Right renal pelvis (tissue), 4 donors: ENCODE results near the gene PALD1. TPM values are rescaled to one million over a fixed set of nuclear protein-coding genes. Genes with fewer than 3 reads are reported as not detected.

ENCODE experiments used
- DNase-seq, 4 donors: peaks; one replicate each; pipeline ENCODE4 v3.0.0-alpha.2; 2013; ENCODE audit warnings: low read depth in 4 of 4, low spot score in 3 of 4, missing footprints in 1 of 4
- polyA plus RNA-seq, 4 donors: library from polyadenylated mRNA; unstranded; fragments of 120-200 nt; gene quantifications; one replicate each; pipeline ENCODE4 v1.2.1, GENCODE V29; 2013; ENCODE audit not compliant: insufficient read length in 4 of 4

The PALD1 gene
- polyA plus RNA-seq, 4 donors: 9.8 to 12.1 (median 11.3) TPM

DNA sequence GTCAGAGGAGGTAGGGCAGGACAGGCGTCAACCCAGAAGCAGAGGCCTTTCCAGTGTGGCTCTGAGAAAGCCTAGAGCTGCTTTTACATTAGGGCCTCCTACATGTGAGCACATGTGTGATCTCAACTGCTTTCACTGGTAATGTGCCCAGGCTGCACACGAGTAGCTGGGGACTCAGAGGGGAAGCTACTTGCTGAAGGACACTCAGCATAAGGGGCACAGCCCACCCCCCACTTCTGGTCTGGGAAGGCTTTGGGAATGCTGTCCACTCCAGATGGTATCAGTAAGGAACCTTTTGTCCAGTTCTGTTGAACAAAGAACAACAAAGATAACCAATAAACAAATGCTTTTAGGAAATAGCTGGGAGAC, 105.1 kb downstream of the PALD1 start:
- no peak for DNase-seq

DNA sequence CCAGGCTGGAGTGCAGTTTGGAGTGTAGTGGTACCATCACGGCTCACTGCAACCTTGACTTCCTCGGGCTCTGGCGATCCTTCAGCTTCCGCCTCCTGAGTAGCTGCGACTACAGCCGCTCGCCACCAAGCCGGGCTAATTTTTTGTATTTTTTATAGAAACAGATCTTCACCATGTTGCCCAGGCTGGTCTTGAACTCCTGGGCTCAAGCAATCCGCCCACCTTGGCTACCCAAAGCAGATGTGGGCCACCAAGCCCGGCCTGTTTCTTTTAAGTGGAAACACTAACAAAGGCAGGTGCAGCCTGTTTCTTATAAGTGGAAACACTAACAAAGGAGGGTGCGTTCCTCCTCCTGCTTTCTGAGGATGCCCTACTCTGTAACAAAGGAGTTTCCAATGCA, 105.8 kb downstream of the PALD1 start:
- DNase-seq: no peak

DNA sequence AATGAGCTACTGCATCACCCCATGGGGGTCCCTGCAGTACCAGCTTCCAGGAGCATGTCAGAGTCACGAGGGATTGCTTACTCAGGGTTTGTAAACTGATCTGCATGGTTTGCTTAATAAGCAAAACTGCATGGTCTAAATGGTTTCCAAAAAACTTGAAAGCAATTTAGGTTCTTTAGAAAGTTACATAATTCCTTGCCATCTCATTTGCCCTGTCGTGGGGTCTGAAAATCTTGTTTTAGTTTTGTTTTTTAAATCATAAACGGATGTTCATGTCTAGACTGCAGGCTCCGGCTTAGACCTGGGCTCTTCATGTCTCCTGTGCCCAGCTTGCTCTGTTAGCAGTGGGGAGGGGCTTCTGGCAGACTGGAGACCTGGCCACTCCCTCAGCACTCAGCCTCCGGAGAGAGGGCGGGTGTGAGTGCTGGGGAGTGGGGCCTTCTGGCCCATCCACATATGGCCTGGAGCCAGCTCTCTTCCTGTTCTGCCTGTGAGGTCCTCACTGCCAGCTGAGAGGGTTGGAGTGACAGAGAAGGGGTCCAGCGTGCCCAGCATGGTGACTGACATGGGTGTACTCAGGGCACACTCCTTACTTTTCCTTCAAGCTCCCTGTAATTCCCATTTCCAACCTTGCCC, 106.5 kb downstream of the PALD1 start:
- peak; percentile 41 to 64 (median 54) for DNase-seq

DNA sequence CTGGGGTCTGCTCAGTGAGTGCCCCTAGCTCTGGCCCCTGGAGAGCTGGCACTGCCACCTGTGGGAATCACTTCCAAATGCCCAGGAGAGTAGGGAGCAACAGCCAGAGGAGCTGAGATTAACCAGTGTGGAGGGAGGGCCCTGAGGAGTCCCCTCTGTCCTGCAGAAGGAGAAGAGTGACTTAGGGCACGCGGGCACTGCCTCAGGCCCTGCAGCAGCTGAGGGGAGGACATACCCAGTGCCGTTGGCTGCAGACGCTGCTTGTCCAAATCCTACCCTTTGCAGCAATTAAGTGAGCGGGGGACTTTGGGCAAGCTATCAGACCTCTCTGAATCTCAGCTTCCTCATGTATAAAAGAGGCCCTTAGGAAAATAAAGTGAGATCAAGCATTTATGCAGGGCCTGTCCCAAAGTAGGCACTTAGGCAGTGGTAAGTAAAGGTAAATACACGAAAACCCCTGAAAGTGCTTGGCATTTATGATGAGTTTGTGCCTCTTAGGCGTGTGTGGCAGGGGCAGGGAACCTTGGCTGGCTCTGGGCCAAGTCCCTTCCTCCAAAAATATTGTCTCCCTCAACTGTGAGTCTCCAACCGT, 107.1 kb downstream of the PALD1 start:
- DNase-seq: no peak

DNA sequence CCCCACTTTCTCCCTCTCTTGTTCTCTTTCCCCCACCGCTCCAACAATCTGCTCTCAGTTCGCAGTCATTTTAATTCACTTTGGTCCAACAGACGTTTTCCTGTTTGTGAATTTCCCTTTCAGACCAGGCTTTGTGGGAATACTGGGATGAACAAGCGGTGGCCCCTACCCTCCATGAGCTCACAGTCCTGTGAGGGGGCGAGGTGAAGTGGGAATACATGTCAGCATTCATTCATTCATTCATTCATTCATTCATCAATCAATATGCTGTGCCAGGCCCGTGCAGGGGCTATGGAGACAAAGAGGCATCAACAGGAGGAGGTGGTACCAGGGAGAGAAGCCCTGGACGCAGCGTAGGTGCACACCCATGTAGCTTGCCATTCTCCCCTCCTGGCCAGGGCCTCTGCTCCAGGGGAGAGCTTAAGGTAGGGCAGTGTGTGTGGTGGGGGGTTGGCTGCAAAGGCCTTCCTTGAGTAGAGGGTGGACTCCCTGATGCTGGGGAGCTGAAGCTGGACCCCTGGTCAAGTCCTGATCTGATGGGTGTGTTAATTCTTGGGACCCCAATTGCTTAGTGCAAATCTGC, 107.9 kb downstream of the PALD1 start:
- DNase-seq: no peak

DNA sequence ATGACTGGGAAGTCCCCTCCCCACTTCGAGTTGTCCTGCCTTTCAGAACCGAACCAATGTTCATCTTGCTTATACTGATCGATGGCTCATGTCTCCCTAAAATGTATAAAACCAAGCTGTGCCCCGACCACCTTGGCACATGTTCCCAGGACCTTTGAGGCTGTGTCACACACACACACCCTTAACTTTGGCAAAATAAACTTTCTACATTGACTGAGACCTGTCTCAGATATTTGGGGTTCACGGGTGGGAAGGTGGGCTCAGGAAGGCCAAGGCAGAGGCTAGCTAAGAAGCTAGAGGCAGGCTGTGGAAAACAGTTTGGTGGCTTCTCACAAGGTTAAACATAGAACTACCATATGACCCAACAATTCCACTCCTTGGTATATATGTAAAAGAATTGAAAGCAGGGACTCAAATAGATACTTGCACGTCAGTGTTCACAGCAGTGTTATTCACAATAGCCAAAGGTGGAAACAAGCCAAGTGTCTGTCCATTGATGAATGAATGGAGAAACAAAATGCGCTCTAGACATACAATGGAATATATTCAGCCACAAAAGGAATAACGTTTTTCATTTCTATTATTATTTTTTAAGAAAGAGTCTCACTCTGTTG, 108.6 kb downstream of the PALD1 start:
- DNase-seq: no peak

DNA sequence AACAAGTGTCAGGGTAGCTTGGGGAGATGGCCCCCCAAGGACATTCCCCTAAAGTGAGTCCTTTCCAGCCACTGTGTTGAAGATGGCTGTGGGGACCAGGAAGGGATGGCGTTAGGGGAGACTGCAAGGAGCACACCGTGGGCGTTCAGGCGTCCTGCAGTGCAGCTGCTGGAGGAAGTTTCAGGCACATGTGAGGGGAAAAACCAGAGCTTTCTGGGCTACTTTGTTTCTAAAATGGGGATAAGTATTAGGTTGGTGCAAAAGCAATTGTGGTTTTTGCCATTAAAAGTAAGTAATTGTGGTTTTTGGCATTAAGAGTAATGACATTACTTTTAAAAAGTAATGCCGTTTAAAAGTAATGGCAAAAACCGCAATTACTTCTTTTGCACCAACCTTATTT, 109.7 kb downstream of the PALD1 start:
- DNase-seq: no peak

DNA sequence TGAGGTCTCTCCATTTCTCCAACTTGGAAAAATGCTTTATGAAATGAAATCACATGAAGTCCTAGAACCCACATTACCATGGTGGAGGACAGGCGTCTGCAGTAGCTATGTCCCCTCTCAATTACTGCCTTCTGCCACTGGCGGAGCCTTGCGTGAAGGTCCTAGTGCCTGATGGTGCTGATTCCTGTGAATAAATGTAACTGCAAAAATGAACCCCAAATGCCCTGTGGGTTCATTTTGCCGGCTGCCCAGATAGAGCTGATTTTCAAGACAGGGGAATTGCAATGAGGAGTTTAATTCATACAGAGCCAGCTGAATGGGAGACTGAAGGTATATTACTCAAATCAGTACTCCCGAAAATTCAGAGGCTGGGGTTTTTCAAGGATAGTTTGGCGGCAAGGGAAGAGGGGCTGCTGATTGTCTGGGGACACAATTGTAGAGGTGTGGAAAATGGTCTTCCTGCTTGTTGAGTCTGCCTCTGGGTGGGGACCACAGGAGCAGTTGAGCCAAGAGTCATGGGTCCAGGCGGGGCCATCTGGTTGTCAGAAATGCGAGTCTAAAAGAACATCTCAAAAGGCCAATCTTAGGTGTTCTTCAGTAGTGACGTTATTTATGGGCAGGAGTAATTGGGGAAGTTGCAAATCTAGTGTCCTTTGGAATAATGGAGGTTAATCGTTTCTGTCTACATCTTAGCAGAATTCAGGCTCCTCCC, 110.4 kb downstream of the PALD1 start:
- no peak for DNase-seq

DNA sequence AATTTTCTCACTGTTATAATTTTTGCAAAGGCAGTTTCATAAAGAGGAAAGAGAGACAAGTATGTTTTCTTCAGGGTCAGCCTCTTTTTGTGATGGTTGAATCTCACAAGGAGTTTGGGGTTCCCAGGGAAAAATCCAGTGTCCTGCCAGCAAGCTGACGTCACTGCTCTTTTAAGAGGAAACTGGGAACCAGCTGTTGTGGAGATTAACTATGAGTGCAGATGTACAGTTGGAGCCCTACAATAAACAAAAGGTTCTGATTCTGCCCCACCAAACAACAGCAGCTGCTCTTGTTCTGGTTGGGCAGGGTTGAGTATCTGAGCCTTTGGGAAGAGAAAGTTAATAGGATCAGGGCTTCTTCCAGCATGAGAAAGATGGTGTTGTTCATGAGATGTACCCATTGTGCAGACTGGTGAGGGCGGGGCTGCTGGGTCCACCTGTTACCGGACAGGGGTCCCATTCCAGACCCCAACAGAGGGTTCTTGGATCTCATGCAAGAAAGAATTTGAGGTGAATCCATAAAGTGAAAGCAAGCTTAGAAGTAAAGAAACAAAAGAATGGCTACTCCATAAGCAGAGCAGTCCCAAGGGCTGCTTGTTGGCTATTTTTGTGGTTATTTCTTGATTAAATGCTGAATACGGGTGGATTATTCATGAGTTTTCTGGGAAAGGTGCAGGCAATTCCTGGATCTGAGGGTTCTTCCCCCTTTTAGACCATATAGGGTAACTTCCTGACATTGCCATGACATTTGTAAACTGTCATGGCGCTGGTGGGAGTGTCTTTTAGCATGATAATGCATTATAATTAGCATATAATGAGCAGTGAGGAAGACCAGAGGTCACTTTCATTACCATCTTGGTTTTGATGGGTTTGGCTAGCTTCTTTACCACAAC, 111.4 kb downstream of the PALD1 start:
- peak in 1 of 4 donors; percentile 43 for DNase-seq

DNA sequence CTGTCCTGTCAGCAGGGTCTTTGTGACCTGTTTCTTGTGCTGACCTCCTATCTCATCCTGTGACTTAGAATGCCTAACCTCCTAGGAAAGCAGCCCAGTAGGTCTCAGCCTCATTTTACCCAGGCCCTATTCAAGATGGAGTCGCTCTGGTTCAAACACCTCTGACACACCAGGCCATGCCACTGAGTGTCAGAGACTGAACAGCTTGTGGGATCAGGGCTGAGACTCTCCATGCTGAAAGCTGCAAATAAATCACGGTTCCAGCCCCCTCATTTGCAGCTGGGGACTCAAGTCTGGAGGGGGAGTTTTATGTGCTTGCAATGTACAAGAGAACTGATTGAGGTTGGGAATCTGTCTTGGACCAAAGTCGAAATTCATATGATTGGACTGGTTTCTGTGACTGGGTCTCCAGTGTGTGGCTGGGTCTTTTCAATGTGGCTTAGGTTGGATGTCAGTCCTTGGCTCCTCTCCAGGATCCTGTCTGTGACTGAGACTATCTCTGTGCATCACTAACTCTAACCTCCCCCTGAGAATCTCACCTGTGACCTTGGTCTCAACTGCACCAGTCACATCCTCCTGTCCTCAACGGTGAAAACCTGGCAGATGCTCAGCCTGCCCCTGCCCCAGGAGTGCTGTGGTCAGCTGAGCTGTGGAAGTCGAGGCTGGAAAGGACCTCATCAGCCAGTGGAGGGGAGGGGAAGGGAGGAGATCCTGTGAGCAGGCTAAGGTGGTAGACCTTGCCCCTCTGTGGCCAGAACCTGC, 112.3 kb downstream of the PALD1 start:
- DNase-seq: no peak

DNA sequence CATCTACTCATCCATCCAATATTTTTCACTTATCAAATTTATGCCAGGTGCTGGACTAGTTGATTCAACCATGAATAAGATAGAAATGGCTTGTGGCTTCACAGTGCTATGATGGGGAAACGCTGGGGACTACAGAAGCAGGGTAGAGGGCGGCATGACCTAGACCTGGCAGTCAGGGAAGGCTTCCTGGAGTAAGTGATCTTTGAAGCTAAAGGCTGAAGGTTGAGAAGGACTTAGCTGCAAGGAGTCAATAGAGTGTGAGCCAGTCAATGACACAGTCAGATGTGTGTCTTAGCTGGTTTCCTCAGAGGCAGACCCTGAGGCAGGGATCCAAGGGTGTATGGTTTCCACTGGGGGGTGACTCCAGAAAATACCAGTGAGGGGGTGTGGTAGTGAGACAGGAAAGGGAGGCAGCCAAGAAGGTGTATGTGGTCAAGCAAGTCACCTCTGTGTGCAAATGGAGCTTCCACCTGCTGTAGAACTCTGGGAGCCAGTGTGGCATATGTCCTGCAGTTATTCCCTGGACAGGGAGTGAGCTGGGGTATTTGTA, 113.7 kb downstream of the PALD1 start:
- DNase-seq: no peak

DNA sequence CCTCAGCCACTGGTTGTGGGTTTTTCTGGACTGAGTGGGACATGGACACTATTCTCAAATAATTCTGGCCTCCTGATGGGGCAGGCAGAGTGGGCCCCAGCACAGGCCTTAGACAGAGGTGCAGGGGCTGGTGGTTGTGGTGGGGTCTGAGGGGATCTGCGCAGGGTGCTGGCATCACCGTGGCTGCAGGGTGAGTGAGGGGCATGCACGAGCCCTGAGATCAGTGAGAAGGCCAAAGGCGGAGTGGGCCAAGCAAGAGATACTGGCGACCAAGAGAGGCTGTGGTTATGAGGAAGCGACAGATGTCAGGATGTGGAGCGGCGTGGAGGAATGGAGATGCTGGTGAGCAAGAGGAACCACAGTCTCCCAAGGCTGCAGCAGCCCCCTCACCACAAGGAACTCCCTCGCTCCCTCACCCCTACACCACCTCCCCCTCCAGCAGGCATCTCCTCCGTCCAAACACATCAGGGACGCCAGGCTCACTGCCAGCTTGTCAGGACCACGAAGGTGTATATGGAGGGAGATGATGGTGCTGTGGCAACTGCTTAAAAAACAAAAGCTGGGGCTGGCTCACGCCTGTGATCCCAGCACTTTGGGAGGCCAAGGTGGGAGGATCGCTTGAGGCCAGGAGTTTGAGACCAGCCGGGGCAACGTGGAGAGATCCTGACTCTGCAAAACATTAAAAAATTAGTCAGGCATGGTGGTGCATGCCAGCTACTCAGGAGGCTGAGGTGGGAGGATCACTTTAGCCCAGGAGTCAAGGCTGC, 114.4 kb downstream of the PALD1 start:
- no peak for DNase-seq

DNA sequence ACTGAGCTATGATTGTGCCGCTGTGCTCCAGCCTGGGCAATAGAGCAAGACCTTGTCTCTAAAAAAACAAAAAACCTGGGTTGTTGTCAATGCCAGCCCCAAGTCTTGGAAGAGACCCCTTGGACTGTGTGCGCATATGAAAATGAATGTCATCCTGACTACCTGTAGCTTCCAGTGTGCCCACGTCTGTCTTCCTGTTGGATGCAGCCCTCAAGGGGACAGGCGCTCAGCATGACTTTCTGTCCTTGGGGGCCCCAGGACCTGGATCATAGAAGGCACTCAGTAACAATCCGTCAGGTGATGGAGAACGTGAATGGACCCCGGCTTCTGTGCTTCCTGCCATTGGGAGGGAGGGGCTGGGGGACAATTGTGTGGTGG, 114.9 kb downstream of the PALD1 start:
- no peak for DNase-seq

DNA sequence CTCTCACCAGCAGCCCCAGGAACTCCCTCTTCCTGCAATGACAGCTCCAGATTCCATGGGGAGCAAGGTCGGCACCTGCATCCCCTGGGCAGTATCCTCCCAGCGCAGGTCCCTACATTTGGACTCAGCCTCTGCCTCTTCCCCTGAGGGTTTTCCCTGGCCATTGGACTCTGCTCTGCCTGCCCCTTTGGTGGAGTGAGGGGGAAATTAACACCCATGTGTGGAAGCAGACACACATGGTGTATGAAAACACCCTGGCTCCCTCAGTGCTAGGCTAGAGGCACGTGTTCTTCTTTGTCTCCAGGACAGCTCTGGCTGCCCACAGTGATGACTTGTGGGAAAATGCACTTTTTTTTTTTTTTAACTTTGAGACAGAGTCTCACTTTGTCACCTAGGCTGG, 115.6 kb downstream of the PALD1 start:
- no peak for DNase-seq

DNA sequence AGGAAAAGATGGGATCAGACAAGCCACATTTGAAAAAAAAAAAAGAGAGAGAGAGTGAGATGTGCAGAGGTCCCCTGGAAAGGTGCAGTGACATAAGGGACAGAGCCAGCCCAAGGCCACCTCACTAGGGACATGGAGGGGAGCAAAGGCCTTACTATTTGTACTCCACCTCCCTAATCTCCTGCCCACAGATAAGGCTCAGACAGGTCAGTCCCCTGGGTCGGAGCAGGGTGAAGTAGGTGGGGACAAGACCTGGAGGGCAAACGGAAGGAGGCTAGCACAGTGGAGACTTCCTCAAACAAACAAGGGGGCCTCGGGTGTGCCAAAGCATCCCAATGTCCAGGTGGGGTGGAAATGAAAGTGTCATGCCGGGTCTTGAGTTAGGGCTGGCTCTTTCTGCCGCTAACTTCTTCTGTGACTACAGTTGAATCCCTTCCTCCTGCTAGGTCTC, 117.0 kb downstream of the PALD1 start:
- DNase-seq: no peak

DNA sequence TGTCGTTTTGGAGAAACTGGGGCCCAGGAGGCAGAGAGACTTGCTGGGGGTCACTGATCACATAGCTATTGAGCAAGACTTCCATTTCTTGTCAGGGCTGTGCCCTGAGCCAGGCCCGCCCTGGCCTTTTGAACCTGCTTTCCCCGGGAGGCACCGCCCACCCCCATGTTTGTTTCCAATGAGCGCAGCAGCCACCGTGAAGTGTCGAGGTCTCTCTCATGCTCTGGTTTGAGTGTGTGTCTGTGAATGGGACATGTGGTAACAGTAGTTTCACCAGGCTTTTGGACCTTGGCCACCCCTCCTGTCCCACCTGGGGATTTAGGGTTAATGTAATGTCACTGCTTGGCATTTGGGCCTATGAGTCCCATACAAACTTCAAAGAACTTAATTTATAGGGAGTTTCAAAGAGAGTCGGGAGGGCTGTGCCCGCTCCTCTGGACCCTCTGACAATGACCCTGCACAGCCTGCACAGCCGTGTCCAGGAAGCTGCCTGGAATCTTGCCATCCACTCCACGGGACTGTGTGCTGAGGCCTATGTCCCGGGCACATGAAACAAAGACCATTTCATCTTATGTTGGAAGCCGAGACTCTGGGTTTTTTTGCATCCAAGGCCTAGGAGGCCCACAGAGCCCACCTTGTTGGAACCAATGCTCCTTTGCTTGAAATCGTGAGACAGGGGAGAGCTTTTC, 117.7 kb downstream of the PALD1 start:
- DNase-seq: no peak

DNA sequence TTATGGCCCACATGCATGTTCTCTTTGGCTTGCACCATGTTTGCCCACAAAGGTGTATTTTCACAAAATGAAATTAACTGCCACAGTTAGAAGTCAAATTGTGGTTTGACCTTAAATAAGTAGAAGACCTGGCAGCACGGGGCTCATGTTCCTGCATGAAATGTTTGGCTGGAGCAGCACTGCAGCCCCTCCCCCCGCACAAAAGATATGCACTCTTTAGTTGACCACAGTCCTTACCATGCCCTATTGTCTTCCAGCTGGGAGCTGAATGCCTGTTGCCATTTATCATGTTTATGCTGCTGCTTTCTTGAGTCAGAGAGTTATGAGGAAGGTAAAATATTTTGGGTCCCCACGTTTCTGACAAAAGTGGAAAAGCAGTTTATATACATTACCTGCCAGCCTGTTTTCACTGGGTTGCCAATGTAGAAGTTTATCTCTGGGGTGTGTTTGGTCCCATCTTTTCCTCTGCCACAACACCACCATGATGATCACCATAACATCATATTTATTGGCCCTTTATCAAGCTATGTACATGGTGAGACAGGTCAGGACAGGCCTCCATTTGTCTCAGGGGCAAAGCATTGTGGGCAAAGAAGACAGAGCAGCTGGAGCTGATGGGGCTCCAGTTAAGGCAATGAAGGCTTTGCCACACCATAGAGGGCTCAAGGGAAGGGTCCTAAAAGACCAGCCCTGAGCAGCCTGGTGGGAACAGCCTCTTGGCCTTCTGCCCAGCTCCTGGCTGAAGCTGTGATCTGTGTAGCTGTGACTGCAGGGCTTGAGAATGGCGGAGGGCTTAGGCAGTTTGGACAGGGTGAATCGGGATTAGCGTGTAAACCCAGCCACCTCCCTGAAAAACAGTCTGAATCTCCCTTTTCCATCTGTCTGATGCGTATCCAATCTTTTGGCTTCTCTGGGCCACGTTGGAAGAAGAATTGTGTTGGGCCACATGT, 118.6 kb downstream of the PALD1 start:
- DNase-seq: no peak
